ENCODE measurements around the gene SRXN1.

Gene SRXN1

GRCh38 chr20:611843-612185 lies 41.2 kb downstream of the SRXN1 start:
- TF ChIP-seq CTCF (conservative IDR thresholded peaks at IDR 0.05; ENCODE audit: low read depth, low read length) = no peak
- no peak for DNase-seq (ENCODE audit: low read depth)
- H3K4me3 ChIP-seq (ENCODE audit: low read depth, low read length) = no peak overlapping the region

GRCh38 chr20:611047-611842 lies 41.8 kb downstream of the SRXN1 start:
- no peak overlapping the region for H3K4me3 ChIP-seq (ENCODE audit: low read depth, low read length)
- no peak for DNase-seq (ENCODE audit: low read depth)
- TF ChIP-seq CTCF (conservative IDR thresholded peaks at IDR 0.05; ENCODE audit: low read depth, low read length) = no peak

GRCh38 chr20:610130-611046 lies 42.6 kb downstream of the SRXN1 start, which contains the start of gene TCF15:
Gene TCF15 (minus strand): TSS chr20:610309. CDS start chr20:610237, 72 bp downstream.
- DNase-seq (ENCODE audit: low read depth) = peak; percentile 12
- TF ChIP-seq CTCF (conservative IDR thresholded peaks at IDR 0.05; ENCODE audit: low read depth, low read length) = no peak
- no peak within 1 kb of the TSS for H3K4me3 ChIP-seq (ENCODE audit: low read depth, low read length)

GRCh38 chr20:609371-609964 lies 43.5 kb downstream of the SRXN1 start:
- DNase-seq (ENCODE audit: low read depth) = no peak
- no peak overlapping the region for H3K4me3 ChIP-seq (ENCODE audit: low read depth, low read length)
- TF ChIP-seq CTCF (conservative IDR thresholded peaks at IDR 0.05; ENCODE audit: low read depth, low read length) = no peak

GRCh38 chr20:608970-609369 lies 44.0 kb downstream of the SRXN1 start:
- H3K4me3 ChIP-seq (ENCODE audit: low read depth, low read length) = no peak overlapping the region
- no peak for DNase-seq (ENCODE audit: low read depth)
- TF ChIP-seq CTCF (conservative IDR thresholded peaks at IDR 0.05; ENCODE audit: low read depth, low read length) = no peak

- TF ChIP-seq CTCF (conservative IDR thresholded peaks at IDR 0.05; ENCODE audit: low read depth, low read length) = no peak
- DNase-seq (ENCODE audit: low read depth) = no peak
- no peak overlapping the region for H3K4me3 ChIP-seq (ENCODE audit: low read depth, low read length)
These were observed 45.5 kb downstream of the SRXN1 start for GRCh38 chr20:607476-607875.
